Stimulated activated CD4-positive, alpha-beta T cell treated with anti-CD3 and anti-CD28 coated beads, Interleukin-15, amount 100 ng/mL, for 1 hour (primary cell): ENCODE data around the gene HADH.
"Not testable (repeated sequence)": the region's sequence is repeated elsewhere in the genome, so short reads cannot be mapped to it uniquely, and the experiment has no call there.

Experiments used
- DNase-seq, 2 donors: peaks; one replicate each; pipeline ENCODE4 v3.0.0-alpha.2; 2020; ENCODE audit warnings: low read depth in 1 of 2, low spot score in 1 of 2

Gene HADH

DNA sequence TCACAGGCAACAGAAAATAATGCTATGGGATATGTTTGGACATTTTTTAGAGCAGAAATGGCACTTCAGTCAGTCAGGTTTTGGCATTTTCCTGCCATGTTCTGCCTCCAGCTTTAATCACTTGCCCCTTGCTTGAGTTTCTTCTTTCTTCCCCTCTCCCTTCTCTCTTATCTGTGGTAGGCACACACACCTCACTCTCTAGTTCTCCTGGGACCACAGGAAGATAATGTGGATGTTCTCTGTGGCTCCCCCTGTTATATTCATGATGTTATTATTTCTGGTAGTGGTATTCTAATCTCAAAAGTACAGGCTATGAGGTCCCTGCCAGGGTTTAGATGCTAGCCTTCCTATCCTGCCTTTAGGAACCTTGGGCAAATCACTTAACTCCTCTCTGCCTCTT lies 5.2 kb downstream of the HADH start:
- DNase-seq: no peak

GRCh38 chr4:107996949-107997788 lies 7.5 kb downstream of the HADH start:
- DNase-seq: no peak

DNA sequence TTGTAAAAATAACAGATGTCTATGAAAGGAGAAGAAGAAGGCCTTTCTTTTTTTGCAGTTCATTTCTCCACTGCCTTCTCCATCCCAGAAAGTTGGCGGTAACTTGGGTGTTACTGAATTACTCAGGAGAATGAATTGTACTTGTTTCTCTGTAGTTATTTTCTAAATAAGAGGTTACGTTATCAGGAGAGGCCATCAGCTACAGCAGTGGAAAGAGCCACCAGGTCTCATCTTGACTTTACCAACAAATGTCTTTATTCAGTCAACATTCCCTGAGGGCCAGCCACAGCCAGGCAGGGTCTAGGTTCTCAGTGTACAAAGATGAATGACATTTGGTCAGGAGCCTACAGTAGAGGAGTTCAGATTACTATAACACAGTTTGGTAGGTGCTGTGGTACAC lies 8.1 kb downstream of the HADH start:
- no peak for DNase-seq

DNA sequence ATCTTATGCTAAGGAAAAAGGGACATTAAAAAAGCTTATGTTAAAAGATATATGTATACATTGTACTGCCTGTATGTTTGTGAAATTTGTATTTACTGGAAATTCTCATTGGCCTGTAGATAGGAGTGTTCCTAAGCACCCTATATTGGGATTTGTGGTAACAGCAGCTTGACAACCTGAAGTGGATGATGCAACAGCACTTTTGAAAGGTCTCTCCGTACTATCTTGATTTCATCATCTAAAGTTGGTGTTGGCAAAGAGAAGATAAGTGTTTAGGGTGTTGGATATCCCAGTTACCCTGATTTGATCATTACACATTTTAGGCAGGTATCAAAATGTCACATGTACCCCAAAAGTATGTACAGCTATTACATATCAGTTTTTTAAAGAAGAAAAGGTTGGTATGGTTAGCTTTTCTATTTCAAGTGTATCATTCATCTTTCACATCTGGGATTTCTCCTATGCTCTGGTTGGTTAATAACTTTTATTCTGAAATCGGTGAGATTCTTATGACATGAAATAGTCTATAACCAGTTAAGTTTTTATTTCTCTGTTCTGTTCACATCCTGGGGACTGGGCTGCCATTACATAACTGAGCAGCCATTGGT lies 10.3 kb downstream of the HADH start:
- DNase-seq: no peak

DNA sequence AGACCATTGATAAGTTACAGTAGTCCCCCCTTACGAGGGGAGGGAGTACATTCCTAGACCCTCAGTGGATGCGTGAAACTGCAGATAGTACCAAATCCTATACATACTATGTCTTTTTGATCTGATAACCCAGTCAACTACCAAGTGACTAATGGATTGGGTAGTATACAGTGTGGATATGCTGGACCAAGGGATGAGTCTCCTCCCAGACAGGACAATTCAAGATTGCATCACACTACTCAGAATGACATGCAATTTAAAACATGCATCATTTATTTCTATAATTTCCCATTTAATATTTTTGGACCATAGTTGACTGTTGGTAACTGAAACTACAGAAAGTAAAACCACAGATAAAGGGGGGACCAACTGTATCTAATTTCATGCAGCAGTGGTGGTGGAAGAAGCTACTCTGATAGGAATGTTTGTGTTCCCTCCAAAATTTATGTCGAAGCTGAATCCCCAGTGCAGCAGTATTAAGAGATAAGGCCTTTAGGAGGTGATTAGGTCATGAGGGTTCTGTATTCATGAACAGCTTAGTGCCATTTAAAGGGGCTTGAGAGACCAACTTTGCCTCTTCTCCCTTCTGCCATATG lies 11.9 kb downstream of the HADH start:
- no peak for DNase-seq

GRCh38 chr4:108003982-108004515 lies 14.4 kb downstream of the HADH start:
- DNase-seq: no peak

DNA sequence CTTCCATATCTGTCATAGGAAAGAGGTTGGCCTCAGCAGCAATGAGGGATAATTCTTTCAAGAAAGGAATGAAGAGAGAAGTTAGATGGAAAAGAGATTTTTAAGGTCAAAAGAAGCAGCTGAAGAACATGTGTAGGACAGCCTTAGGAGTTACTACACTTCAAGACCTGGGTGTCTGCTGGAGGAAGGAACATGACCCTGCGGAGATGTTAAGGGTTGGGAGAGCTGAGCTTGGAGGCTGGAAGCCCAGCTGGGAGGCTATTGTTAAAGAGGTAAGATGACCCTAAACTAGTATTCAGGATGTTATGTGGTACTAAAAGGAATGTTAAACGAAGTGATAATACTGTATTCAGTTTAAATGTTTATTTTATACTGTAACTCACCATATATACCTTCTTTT lies 15.0 kb downstream of the HADH start:
- no peak for DNase-seq

DNA sequence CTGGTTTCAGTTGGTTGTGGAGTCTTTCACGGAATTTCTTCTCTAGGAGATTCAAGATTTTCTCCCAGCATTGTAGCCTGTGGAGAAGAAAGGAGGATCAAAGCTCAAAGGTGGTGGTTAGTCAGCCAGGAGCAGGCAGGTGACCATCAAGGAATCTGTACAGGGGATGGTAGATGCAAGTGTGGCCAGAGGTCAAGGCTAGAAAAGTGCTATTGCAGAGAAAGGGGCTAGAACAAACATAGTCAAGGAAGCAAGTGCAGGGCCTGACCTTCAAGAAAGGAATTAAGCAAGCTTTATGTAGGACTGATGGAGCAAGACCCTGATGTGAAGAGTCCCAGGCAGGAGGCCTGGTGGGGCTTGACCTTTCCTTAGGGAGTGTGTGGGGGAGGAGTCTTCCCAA lies 16.1 kb downstream of the HADH start:
- no peak for DNase-seq

DNA sequence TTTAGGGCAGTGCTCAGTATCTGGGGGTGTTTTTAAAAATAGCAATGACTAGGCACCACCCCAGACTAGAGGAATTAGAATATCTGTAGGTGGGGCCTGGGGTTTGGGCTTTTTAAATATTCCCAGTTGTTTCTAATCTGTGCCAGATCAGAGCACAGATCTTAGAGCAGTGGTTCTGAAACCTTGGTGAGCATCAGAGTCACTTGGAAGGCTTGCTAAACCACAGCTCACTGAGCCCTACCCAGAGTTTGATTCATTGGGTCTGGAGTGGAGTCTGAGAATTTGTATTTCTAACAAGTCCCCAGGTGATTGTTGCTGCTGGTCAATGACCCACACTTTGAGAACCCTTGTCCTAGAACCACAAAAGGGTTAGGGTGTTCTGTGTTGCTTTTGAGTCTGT lies 16.7 kb downstream of the HADH start:
- DNase-seq: no peak

DNA sequence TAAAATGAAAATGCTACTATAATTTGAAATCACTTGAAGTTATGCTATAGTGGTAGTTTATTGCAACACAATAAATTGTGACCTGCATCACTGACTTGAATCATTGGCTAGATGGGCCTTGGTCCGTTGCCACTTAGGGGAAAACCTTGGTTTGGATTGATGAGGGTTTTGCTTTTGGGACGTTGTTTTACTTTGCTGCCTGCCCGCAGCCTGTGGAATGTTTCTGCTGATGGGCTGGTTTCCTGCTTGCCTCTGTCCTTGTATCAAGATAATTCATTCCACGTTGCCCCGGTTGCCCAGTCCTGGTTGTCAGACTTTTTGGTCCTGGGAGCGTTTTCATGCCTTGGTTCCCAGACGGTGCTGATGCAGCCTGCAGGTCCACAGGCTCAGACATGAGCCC lies 18.3 kb downstream of the HADH start:
- DNase-seq: no peak

- DNase-seq: no peak
Measured at GRCh38 chr4:108008721-108009120, 19.0 kb downstream of the HADH start.

DNA sequence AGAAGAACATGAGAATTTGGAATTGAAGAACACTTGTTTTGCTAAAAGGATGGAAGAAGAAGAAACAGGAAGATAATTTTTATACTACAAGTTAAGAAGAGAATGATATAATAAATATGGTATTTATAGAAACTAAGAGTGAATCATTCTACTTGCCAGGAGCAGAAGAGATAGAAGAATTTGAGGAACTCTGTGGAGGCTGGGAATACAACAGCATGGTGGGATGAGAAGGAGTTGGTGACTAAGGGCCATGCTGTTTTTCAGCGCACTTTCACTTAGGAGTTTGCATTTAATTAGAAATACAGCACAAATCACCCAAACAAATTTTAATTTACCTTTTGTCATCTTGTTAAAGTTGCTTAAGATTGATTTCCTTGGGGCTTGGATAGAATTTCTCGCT lies 20.5 kb downstream of the HADH start:
- DNase-seq: no peak

- DNase-seq: not testable (repeated sequence)
Measured at GRCh38 chr4:108012382-108012781, 22.7 kb downstream of the HADH start.

DNA sequence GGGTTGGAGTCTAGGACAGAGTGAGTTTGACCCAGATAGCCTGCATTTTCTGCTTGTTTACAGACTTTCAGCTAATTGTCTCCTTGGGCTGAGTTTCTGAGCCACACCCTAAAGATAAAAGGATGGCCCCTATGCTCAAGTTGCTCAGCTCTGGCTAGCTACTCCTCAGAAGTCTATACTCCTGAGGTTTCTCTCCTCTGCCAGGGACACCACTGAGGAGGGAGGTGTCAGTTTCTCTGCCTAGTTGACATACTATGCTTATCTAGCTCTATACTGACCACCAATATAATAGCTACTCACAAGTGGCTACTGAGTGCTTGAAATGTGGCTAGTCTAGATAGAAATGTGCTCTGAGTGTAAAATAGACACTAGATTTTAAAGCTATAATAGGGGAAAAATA lies 23.6 kb downstream of the HADH start:
- no peak for DNase-seq

DNA sequence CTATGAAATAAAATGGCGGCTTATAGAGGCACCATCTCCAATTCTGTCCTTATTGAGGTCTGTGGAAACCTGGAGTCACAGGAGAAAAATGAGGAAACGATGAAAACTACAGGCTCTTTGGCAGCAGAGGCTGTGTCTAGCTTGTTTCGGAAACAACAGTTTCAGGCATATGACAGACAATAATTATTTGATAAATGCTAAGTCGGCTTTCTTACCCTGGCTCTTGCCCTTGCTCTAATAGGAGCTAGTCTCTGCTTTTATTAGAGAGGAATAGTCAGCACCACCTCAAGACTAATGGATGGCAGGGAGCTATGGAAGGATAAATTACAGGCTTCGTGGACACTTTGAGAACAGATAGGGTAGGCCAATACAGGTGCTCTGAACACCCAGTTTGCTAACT lies 24.3 kb downstream of the HADH start:
- DNase-seq: no peak

DNA sequence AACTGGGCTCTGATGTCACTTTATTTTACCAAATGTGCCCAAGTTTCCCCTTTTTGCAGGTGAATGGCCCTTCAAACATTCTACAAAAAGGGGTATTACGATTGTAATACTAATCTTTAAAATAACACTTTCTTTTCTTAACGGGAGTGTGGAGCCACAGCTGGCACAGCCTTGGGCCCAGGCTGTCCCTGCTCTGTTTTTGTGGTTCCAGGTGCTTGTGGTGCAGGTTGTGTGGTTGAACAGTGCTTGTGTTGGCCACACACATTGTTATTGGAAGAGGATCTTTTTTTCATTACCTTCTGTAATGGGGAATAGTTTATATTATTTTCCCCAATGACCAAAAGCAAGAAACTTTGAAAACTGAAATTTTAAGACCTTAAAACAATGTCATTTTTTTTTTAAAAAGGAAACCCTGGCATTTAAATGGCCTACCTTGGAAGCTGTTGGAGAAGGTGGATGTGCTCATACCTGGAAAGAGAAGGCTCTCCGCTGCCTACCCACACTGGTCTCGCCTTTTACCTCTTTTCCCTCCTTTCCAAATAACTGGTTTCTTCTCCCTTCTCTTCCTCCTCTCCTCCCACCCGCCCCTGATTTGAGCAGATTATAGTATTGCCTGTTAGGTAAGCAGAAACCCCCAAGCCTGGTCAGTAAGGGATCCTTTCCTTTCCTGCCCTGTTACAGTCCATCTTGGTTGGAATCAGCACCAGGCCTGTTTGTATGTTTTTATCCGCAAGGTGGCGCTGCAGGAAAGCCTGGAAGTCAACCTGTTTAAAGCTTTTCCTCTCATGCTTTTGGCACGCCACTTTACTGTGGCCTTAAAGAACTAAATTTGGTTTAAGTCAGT lies 28.6 kb downstream of the HADH start:
- DNase-seq: peak; percentile 62 to 68

DNA sequence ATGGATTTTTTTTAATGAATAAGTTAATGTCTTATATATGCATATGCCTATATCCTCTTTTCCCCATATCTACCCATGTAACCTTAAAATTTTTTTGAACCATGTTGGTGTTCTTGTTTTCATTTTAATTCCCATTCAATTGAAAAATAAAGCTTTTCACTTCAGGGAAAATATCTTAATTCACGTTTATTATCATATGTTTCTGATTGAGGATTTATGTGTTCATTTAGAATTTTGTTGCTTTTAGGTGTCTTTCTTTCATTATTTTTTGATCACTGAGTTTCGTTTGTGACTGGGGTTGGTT lies 29.1 kb downstream of the HADH start:
- DNase-seq: no peak

GRCh38 chr4:108024085-108024877 lies 34.6 kb downstream of the HADH start:
- no peak for DNase-seq

- DNase-seq: no peak
Measured at GRCh38 chr4:108024878-108025165, 35.1 kb downstream of the HADH start.

GRCh38 chr4:108029016-108029720 lies 39.5 kb downstream of the HADH start:
- peak in 1 of 2 donors; percentile 44 for DNase-seq
